ENCODE data around the gene SOWAHA. TPM values are rescaled to one million over a fixed set of nuclear protein-coding genes. Genes with fewer than 3 reads are reported as not detected.
A peak's percentile ranks its signal among the peaks of the same experiment; 100 is the strongest.

SOWAHA gene
- total RNA-seq, 2 donors from 2014 or later, result not detected

- no peak for ATAC-seq (replicated peaks)
- Mint-ChIP-seq H3K9me3 (no peaks in the 10 kb centered on the region), H3K4me1 (peaks cover 6% of the 10 kb centered on the region), H3K36me3 (ENCODE audit: low read depth) (no peaks in the 10 kb centered on the region), H3K27ac (no peak overlapping the region), H3K4me3 (no peak overlapping the region), H3K27me3 (peaks cover 7% of the 10 kb centered on the region)
These were observed 38.7 kb upstream of the SOWAHA start for GRCh38 chr5:132774406-132774805.

GRCh38 chr5:132774896-132775295 lies 38.2 kb upstream of the SOWAHA start:
- H3K36me3 Mint-ChIP-seq (ENCODE audit: low read depth), result no peaks in the 10 kb centered on the region
- H3K9me3 Mint-ChIP-seq, result no peaks in the 10 kb centered on the region
- peak overlapping the region; percentile 59 for H3K4me3 Mint-ChIP-seq
- peaks cover 6% of the 10 kb centered on the region for H3K4me1 Mint-ChIP-seq
- ATAC-seq (replicated peaks), result no peak
- peak overlapping the region; percentile 76 for H3K27ac Mint-ChIP-seq
- H3K27me3 Mint-ChIP-seq, result peaks cover 10% of the 10 kb centered on the region

GRCh38 chr5:132775476-132775961 lies 37.6 kb upstream of the SOWAHA start:
- H3K4me3 Mint-ChIP-seq, result peak overlapping the region; percentile 59
- no peak for ATAC-seq (replicated peaks)

GRCh38 chr5:132776131-132776937 lies 36.8 kb upstream of the SOWAHA start:
- Mint-ChIP-seq H3K4me3 (peak overlapping the region; percentile 59), H3K9me3 (no peaks in the 10 kb centered on the region), H3K4me1 (peaks cover 6% of the 10 kb centered on the region), H3K27ac (peak overlapping the region; percentile 76), H3K36me3 (ENCODE audit: low read depth) (no peaks in the 10 kb centered on the region), H3K27me3 (peaks cover 11% of the 10 kb centered on the region)
- ATAC-seq (replicated peaks), result peak; percentile 24

More at GRCh38 chr5:132775476-132775961, 37.6 kb upstream of the SOWAHA start:
- Mint-ChIP-seq H3K27me3 (peaks cover 11% of the 10 kb centered on the region), H3K4me1 (peaks cover 6% of the 10 kb centered on the region), H3K36me3 (ENCODE audit: low read depth) (no peaks in the 10 kb centered on the region), H3K9me3 (no peaks in the 10 kb centered on the region), H3K27ac (peak overlapping the region; percentile 76)

DNA sequence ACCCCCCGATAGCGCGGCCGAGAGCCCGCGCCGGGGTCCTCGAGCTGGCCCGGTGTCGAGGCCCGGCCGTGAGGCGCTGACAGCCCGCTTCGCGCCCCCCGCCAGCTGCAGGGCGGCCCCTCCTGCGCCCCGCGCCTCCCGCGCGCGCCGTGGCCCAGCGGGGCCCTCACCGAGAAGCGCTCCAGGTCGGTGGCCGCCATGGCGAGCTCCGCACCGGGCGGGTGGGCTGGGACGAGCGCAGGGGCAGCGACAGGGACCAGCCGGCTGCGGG lies 36.2 kb upstream of the SOWAHA start:
- Mint-ChIP-seq H3K36me3 (ENCODE audit: low read depth) (no peaks in the 10 kb centered on the region), H3K27ac (no peak overlapping the region), H3K4me3 (peak overlapping the region; percentile 59), H3K4me1 (peaks cover 6% of the 10 kb centered on the region), H3K27me3 (peaks cover 15% of the 10 kb centered on the region), H3K9me3 (no peaks in the 10 kb centered on the region)
- ATAC-seq (replicated peaks), result no peak

DNA sequence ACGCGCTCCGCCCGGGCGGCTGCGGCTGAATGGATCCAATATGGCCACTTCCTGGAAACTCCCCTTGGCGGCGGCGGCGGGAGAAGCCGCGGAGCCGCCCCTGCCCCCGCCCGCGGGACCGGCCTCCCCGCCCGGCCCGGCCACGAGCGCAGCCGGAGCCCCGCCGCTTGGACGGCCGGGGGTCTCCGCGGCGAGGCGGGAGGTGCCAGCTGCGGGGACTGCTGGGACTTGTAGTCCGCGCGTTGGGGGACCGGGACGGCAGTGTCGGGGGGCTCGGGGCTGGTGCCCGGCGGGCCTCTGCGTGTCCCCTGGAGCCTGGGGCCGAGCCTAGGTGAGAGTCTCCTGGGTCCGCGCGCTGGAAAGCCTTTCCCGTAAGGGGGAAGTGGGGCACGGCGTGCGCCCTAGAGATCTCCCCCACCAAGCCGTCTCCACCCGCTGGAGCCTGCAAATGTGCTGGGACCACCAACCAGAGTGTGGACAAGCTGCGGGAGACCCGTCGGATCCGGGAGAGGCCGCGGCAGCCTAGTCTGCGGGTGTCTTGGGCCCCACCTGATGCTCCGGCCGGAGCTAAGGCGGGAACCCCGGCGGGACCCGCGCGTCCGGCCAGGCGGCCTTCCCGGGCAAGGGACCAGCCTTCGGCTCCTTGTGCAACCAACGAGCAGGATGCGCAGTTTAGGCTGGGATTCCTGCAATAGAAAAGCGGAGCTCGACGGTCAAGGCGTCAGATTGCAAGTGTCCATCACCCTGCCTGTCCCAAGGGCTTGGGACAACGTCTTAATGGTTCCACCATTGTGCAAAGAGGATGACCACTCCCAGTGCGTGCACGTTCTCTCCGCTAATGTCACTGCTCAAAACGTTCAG lies 35.7 kb upstream of the SOWAHA start, which contains the start of gene SEPTIN8:
TSS of gene SEPTIN8 (minus strand) at position 31 of the 861 bp plus-strand sequence. CDS start 102 bp downstream, outside the sequence.
- H3K27me3 Mint-ChIP-seq, result peaks cover 16% of the 10 kb centered on the region
- H3K36me3 Mint-ChIP-seq (ENCODE audit: low read depth), result no peaks in the 10 kb centered on the region
- peak within 1 kb of the TSS; percentile 59 for H3K4me3 Mint-ChIP-seq

DNA sequence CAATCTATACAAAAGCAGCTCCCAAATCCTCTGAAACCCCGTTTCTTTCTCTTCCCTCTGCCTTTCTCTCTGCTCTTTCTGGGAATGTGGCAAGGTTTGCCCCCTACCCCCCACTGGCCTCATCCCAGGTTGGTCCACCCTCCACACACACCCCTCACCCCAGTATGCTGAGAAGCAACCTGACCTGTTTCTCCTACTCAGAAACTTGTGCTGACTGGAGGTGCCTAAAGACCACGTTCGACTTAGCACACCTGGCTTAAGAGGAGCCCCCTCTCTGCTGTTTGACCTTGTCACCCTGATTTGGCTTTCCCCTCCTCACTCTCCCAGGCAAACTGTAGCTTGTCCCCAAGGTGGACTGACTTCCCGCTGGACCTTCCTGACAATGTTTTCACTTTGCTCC lies 35.0 kb upstream of the SOWAHA start:
- H3K27ac Mint-ChIP-seq, result no peak overlapping the region
- H3K27me3 Mint-ChIP-seq, result peaks cover 16% of the 10 kb centered on the region
- no peaks in the 10 kb centered on the region for H3K36me3 Mint-ChIP-seq (ENCODE audit: low read depth)
- peaks cover 6% of the 10 kb centered on the region for H3K4me1 Mint-ChIP-seq
- peak overlapping the region; percentile 53 for H3K4me3 Mint-ChIP-seq
- H3K9me3 Mint-ChIP-seq, result no peaks in the 10 kb centered on the region
- ATAC-seq (replicated peaks), result no peak

More for the DNA sequence above, 35.7 kb upstream of the SOWAHA start, which contains the start of gene SEPTIN8:
- ATAC-seq (replicated peaks), result peak; percentile 85
- H3K4me1 Mint-ChIP-seq, result peaks cover 6% of the 10 kb centered on the region
- no peaks in the 10 kb centered on the region for H3K9me3 Mint-ChIP-seq
- H3K27ac Mint-ChIP-seq, result peak within 1 kb of the TSS; percentile 76

GRCh38 chr5:132778856-132779255 lies 34.2 kb upstream of the SOWAHA start:
- Mint-ChIP-seq H3K4me1 (peaks cover 6% of the 10 kb centered on the region), H3K27ac (no peak overlapping the region), H3K4me3 (peak overlapping the region; percentile 53), H3K27me3 (peaks cover 16% of the 10 kb centered on the region), H3K9me3 (no peaks in the 10 kb centered on the region), H3K36me3 (ENCODE audit: low read depth) (no peaks in the 10 kb centered on the region)
- no peak for ATAC-seq (replicated peaks)

- Mint-ChIP-seq H3K4me3 (no peak overlapping the region), H3K27me3 (peaks cover 17% of the 10 kb centered on the region), H3K27ac (no peak overlapping the region), H3K36me3 (ENCODE audit: low read depth) (no peaks in the 10 kb centered on the region), H3K9me3 (no peaks in the 10 kb centered on the region), H3K4me1 (peaks cover 6% of the 10 kb centered on the region)
- no peak for ATAC-seq (replicated peaks)
These were observed 33.1 kb upstream of the SOWAHA start for GRCh38 chr5:132779961-132780360.

DNA sequence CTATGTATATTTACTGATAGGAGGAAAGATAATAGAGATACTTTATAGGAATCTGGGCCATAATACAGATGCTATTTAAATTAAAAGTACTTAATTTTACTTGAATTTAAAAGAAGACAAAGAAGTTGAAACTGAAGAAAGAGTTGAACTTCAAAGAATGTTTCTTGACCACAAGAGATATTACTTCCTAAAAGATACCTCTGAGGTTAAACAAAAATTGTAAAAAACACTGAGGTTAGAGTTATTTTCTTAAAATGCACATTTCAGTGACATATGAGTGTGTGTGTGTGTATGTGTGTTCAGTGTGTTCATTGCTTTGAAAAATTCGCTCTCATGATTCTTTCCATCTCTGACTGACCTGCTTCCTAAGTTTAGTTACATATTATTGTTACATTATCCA lies 32.5 kb upstream of the SOWAHA start:
- Mint-ChIP-seq H3K36me3 (ENCODE audit: low read depth) (no peaks in the 10 kb centered on the region), H3K9me3 (no peaks in the 10 kb centered on the region), H3K27ac (no peak overlapping the region), H3K4me3 (no peak overlapping the region), H3K4me1 (peaks cover under 1% of the 10 kb centered on the region), H3K27me3 (peaks cover 21% of the 10 kb centered on the region)
- no peak for ATAC-seq (replicated peaks)

DNA sequence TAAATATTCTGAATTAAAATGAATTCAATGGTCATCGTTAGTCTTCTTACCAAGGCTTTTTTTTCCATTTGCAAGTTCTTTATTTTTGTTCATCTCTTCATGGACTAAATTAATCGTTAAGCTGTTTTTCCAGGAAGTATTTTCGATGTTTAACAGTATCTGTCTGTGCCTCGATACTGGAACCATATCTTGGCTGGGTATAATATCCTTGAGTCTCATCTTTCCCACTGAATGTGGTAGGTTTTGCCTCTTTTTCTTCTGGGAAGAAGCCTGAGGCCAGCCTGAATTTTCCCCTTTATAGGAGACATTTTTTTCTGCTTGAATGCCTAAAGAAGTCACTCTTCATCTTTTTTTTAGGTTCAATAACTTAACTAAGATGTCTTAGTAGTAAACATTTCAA lies 32.1 kb upstream of the SOWAHA start:
- Mint-ChIP-seq H3K36me3 (ENCODE audit: low read depth) (no peaks in the 10 kb centered on the region), H3K9me3 (no peaks in the 10 kb centered on the region), H3K27me3 (peaks cover 25% of the 10 kb centered on the region), H3K4me3 (no peak overlapping the region), H3K4me1 (no peaks in the 10 kb centered on the region), H3K27ac (no peak overlapping the region)
- ATAC-seq (replicated peaks), result no peak

DNA sequence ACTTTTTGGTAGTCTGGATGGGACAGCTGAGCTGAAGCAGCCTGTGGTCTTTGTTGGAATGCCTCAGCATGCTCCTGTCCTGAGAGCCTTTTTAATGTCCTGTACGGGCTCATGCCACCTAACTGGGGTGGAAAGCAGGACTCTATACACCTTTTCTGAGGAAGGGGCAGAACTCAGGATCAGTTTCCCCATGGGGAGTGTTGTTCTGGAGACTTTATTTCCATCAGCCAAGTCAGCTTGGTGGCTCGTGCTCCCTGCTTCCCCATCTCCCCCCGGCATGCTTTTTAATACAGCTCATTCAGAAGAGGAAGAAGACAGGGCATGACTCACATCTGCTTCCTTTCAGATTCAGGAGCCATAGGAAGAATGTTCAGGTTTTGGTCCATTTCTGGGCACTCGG lies 31.0 kb upstream of the SOWAHA start:
- Mint-ChIP-seq H3K4me1 (no peaks in the 10 kb centered on the region), H3K4me3 (no peak overlapping the region), H3K36me3 (ENCODE audit: low read depth) (no peaks in the 10 kb centered on the region), H3K27ac (no peak overlapping the region), H3K27me3 (peaks cover 27% of the 10 kb centered on the region), H3K9me3 (no peaks in the 10 kb centered on the region)
- no peak for ATAC-seq (replicated peaks)

GRCh38 chr5:132785365-132785764 lies 27.7 kb upstream of the SOWAHA start:
- no peak for ATAC-seq (replicated peaks)
- Mint-ChIP-seq H3K36me3 (ENCODE audit: low read depth) (no peaks in the 10 kb centered on the region), H3K4me3 (no peak overlapping the region), H3K27me3 (peaks cover 16% of the 10 kb centered on the region), H3K27ac (no peak overlapping the region), H3K9me3 (no peaks in the 10 kb centered on the region), H3K4me1 (no peaks in the 10 kb centered on the region)

DNA sequence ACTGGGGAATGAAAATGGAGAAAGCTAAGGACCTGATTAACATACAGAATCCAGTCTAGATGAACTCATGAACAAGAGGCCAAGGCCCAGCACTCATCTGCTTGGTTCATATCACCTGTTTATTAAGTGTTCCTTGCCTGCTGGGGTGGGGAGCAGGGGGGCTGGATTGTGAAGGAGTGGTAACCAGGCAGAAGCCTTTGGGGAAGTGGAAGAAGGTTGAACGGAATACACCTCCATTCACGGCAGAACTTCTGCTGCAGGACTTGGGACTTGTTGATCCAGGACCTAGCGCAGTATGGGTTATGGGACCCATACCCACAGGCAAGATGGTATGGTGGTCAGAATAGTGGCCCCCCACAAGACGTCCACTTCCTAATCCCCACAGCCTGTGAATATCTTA lies 27.2 kb upstream of the SOWAHA start:
- H3K9me3 Mint-ChIP-seq, result no peaks in the 10 kb centered on the region
- ATAC-seq (replicated peaks), result no peak
- no peaks in the 10 kb centered on the region for H3K36me3 Mint-ChIP-seq (ENCODE audit: low read depth)
- H3K4me3 Mint-ChIP-seq, result no peak overlapping the region
- no peak overlapping the region for H3K27ac Mint-ChIP-seq
- peaks cover 16% of the 10 kb centered on the region for H3K27me3 Mint-ChIP-seq
- no peaks in the 10 kb centered on the region for H3K4me1 Mint-ChIP-seq

- ATAC-seq (replicated peaks), result no peak
- Mint-ChIP-seq H3K27ac (no peak overlapping the region), H3K4me1 (no peaks in the 10 kb centered on the region), H3K9me3 (no peaks in the 10 kb centered on the region), H3K4me3 (no peak overlapping the region), H3K36me3 (ENCODE audit: low read depth) (no peaks in the 10 kb centered on the region), H3K27me3 (peaks cover 11% of the 10 kb centered on the region)
These were observed 26.0 kb upstream of the SOWAHA start for GRCh38 chr5:132787076-132787475.
